Measurements from ENCODE around the gene INTS14.

INTS14 gene

DNA sequence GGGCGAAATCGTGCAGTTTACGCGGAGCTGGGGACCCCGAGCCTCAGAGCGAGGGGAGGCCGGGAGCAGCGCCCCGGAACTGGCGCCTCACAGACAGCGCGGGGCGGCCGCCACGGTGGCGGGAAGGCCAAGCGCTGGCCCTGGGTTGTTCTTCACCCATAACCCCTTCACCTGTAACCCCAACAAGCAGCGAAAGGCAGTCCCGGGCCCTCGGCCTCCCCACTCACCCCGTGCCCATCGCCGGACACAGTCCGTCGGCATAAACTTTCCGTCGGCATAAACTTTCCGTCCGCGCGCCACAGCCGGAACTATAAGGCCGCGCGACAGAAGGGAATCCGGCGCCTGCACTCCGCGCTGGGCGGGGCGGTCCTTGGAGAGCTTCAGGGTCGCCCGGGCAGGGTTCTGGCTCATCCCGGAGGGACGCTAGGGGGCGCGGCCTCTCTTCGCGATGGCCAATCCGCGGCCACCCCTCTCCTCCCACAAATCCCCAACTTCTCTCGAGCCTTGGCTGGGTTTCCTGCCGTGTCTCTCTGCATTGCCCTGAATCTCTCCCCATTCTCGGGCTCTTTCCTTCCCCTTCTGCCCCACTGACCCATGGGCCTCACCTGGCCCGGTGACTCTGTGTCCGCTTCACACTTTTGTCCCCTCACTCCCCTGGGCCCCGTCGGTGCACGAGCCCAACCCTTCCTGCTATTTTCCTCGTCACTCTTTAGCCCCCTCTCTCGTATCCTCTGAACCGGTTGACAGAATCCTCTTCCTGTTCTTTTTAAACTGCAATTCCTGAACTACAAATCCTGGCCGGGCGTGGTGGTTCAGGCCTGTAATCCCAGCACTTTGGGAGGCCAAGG, at the start of gene INTS14:
INTS14 (minus strand) TSS at position 261 of the 848 bp plus-strand sequence. CDS start 3,751 bp downstream, outside the sequence.
- peak; percentile 94 for DNase-seq (ENCODE audit: low read depth)

DNA sequence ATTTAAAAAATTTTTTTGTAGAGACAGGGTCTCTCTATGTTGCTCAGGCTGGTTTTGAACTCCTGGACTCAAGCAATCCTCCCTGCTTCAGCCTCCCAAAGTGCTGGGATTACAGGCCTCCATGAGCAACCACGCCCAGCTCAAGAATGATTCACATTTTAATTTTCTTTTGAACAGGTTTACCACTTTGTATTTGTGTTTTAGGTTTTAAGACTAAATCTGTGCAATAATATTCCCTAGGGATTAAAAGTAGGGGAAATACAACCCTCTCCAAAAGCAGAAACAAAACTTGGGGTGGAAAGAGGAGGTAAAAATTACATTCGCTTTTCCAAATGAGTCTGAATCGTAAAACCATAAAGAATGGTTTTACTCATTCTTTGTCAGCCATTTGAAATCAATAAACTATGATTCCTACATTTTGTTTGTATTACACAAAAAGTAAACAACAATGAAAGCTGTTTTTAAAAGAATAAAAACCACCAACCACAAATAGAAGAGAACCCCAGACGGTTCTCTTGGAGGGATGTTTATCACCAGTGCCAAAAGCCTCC, 48.6 kb upstream of the INTS14 start:
- DNase-seq (ENCODE audit: low read depth): no peak

DNA sequence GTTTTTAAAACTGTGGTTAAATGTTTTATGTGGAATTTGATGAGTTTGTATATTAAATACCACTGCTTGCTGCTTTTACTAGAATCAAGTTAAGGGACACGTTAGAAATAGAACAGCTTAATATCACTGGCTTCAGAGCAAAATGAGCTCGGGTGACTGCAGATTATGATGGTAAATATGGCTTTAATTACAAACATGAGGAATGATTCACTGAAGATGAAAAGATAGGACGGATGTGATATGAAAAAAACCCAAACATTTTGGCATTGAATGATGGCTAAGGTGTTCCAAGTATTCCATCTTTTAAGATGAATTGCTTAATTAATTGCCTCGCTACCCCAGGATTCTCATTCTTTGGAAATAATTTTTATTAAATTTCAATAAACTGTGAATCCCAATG, 44.5 kb upstream of the INTS14 start:
- no peak for DNase-seq (ENCODE audit: low read depth)

DNA sequence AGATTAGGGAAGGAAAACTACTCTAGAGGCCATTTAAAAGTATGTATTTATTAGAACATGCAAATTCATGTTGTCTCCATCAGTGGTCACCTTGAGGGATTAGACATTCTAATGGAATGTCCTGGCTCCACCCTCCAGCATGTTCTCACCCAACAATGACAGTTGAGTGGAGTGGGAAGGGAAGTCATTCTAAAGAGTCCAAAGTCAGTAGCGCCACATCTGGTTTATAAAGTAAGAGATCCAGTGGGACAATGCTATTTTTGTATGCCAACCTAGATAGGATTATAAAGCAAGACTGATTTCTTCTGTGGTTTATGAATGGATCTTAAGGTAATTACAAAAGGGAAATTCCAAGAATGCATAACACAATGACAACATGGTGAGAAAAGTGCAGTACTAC, 44.1 kb upstream of the INTS14 start:
- no peak for DNase-seq (ENCODE audit: low read depth)

DNA sequence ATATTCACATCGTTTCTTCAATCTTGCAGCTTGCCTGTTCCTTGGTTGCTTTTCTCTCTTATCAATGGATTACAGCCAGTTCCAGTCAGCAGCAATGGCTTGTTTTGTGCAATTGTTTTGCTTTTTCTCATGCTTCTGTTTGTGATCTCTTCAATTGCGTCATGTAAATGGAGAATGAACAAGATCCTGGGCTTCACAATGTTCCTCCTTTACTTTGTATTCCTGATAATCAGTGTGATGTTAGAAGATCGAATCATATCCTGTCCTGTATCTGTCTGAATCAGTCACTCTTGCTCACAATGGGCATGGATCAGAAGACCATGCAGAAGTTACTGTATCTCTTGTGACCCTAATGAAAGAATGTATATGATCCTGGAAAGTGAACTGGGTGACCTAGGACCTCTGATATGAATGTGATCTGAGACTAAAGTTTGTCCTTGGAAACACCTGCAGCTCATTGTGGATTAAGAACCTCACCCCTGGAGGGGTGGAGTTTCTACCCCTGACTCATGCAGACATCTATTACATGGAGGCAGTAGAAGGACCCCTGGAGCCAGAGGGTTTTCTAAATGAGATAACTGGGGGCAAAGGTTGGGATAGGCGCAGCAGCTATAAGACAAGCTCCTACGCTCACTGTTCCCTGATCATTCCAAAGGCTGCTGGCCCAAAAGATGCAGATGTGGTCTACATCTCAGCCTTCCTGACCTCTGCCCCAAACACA, 43.0 kb upstream of the INTS14 start:
- DNase-seq (ENCODE audit: low read depth): no peak

DNA sequence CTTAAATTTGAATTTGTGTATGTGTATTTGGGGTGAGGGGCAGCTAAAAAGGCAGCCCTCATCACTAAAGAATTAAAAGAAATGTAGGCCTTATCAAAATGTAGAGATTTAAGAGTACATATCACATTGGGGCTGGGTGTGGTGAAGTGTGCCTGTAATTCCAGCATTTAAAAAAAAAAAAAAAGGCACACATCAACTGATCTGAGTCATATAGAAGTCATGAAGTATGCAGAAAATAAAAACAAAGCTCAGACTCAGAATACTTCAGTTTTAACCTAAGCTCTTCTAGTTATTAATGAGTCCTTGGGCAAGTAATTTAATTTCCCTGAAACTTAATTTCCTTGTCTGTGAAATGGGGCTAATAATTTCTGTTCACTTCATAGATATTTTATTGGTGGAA, 42.4 kb upstream of the INTS14 start:
- DNase-seq (ENCODE audit: low read depth): no peak

DNA sequence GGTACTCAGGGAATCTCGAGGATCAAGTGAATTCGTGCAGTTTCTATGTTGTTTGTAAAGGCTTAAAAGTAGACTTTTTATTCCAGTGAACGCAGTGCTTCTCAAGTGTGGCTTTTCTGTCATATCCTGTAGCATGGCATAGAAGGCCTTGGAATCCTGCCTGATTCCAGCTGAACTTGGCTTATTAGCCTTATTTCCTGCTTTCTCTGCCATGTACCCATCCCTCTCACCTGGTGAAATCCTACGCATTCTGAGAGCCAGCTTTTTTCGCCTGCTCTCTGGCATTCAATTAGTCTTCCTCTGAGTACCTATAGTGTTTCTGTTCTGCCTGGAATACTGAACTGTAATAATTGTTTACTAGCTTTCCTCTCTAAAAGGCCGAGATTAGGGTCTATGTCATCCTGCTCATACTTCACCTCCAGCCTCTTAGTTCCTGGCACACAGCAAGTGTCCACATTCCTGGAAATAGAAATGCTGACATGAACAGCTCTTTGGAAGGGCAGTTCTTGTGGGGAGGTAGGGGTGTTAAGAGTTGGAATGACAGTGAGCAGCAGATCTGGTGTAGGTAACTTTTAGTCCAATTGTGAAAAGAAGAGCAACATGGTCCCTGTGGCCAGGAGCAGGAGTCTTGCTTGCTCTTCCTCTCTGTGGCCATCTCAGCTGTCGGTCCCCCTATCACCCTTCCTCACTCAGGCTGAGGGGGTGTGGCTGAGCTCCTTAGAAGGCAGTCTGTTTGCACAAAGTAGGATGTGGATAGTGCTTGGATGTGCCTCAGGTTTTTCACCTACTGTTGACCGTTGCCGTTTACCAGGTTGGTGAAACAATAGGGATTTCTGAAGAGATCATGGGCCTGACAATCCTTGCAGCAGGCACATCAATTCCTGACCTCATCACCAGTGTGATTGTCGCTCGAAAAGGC, 41.2 kb upstream of the INTS14 start:
- no peak for DNase-seq (ENCODE audit: low read depth)

DNA sequence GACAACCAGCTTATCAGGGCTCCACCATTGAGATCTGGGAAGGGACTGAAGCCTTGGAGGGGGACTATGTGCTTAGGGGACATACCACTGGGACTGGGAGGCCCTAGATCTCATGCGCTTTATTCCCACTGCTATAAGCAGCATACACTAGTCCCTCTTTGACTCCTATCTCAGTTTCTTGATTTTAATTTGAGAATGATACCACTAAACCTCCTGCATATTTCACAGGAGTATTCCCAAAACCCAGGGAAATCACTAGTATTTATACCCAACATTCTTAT, 40.1 kb upstream of the INTS14 start:
- DNase-seq (ENCODE audit: low read depth): no peak

DNA sequence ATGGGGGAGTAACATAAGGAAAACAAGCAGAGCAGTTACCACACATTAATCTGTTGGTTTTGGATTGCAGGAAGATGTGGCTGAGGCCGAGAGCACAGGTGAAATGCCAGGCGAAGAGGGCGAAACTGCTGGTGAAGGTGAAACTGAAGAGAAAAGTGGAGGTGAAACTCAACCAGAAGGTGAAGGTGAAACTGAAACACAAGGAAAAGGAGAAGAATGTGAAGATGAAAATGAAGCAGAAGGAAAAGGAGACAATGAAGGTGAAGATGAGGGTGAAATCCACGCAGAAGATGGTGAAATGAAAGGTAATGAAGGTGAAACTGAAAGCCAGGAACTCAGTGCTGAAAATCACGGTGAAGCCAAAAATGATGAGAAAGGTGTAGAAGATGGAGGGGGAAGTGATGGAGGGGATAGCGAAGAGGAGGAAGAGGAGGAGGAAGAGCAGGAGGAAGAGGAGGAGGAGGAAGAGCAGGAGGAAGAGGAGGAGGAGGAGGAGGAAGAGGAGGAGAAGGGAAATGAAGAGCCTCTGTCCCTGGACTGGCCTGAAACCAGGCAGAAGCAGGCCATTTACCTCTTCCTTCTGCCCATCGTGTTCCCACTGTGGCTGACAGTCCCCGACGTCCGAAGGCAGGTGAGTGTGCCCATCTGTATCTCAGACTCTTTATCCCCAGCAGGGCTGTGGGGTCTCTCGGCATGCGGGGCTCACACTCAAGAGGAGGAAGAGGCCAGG, 39.5 kb upstream of the INTS14 start:
- DNase-seq (ENCODE audit: low read depth): no peak

DNA sequence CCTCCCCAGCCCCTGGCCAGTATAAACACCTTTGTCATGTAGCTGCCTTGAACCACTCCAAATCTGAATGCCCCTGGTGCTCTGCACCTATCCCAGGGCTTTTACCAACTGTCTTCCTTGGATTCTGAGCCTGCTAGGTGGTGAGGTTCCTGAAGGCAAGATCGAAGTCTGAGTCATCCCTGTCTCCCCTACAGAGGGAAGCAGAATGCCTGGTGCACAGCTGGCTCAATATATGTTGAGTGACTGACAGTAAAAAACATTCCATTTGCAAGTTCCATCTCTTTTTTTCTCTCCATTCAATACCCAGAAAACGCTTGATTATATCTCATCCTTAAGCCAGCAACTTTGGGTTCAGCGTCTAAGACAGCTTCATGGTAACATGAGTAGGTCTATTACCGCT, 35.6 kb upstream of the INTS14 start:
- no peak for DNase-seq (ENCODE audit: low read depth)

DNA sequence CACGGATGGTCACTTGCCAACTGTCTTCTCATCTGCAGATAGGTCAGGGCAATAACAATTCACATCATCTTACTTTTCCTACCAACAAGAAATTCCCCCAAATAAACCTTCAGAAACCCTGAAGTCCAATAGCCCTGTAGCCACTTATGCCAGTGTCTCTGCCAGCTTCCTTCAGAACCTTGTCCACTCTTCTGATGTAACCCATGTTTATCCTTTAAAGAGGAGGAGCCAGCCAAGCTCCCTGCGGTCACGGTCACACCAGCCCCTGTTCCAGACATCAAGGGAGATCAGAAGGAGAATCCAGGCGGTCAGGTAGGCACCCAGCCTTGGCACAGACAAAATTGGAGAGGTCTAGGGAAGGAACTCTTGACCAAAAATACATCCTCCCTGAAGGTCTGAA, 34.5 kb upstream of the INTS14 start:
- DNase-seq (ENCODE audit: low read depth): no peak

DNA sequence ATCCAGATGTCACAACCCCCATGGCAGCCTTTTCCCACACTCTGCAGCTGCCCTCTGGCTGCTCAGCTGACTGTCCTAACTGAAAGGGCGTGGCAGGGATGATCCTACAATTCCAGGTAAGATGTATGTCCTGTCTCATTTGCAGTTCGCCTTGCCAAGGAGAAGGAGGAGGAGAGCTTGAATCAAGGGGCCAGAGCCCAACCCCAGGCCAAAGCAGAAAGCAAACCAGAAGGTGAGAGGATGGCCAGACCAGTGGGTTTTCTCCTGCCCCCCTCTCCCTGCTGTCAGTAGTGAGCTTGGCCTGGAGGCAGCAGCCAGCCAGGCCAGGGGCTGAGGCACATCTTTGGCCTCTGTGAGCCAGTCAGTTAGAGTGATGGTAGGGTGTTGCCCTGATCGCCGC, 33.4 kb upstream of the INTS14 start:
- no peak for DNase-seq (ENCODE audit: low read depth)

DNA sequence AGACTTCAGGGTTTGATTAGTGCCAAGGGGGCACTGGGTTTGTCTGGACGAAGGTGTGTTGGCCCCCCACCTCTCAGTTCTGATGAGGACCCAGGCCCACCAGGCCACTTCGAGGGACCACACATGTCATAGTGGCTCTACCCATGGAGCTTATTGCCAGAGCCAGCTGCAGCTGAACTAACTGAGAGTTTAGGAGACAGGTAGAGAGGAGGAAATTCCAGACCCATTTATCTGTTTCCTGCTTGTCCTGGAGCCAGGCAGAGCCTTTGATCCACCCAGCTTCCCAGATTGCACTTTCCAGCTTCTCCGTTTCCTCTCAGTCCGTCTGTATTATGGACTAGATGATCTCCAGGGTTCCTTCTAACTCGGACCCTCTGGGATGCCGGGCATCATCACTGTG, 31.7 kb upstream of the INTS14 start:
- no peak for DNase-seq (ENCODE audit: low read depth)

DNA sequence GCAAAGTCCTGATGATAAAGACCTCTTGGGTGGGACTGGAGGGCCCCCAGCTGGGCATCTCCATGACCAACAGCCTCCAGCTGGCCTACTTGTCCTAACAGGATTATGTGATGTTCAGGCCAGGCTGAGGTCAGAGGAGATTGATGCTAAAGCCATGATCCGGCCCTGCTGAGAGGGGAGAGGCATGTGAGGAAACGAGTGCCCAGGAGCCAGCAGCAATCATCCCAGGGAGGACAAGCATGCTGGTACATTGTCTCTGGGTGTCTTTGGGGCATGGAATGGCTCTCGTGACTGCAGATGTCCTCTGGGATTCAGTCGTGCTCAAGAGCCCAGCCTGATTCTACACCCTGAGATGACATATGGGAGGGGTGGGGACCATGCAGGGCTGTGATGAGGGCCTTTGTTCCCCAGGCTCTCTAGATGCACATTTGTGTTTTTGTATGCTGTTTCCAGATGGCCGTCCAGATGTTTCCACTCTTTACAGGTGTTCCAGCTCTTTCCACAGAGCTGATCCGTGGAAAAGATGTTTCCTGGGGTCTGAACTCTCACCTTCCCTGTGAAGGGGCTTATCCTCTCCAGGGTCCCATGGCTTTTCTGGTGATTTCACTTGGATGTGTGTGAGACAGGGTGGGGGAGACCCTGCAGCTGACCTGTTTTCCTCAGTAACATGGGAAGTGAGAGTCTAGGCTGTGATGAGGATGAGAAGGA, 31.0 kb upstream of the INTS14 start:
- no peak for DNase-seq (ENCODE audit: low read depth)

DNA sequence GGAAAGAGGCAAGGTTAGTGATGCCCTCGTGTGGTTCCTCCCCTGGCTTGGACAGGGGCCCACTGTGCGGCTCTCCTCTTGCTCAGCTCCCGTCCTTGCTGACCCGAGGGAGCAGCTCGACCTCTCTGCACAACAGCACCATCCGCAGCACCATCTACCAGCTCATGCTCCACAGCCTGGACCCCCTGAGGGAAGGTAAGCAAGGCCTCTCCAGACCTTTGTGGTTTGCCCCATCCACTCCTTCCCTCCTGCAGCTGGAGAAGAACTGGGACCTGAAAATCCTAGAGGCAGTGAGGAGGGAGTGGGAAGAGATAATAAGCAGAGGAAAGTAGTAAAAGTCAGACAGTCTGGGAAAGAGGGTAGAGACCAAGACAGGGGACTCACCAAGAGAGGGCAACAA, 28.6 kb upstream of the INTS14 start:
- DNase-seq (ENCODE audit: low read depth): no peak

DNA sequence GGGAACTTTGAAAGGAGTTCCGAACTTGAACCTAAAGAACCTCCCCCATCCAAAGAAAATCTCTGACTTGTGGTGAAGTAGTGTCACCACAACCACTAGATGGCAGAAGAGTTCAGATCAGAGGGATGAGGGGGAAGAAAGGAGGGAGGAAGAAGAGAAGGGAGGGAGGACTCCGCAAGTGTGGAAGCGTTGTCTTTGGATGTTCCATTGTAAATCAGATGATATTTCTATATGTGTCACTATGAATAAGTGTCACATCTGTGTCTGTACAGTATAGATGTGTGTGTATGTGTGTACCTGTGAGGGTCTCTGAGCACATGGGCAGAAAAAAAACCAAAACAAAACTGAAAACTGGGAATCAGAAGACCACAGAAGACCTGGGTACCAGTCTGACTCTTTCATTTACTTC, 27.8 kb upstream of the INTS14 start:
- peak; percentile 4 for DNase-seq (ENCODE audit: low read depth)

DNA sequence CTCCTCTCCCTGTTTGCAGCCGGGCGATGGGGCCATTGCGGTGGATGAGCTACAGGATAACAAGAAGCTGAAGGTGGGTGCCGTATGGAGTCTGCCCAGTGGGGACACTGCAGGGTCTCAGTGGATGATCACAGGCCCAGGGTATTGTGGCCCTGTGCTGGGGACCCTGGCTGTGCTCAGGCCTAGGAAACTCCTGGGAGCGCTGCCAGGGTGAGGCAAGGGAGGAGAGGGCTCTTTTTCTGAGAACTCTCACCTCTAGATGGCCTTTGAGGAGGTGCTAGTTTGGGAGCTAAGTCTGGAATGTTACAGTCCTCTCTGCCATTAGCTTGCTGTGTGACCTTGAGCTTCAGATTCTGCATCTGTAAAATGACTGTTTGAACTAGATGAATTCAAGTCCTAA, 27.2 kb upstream of the INTS14 start:
- DNase-seq (ENCODE audit: low read depth): no peak

DNA sequence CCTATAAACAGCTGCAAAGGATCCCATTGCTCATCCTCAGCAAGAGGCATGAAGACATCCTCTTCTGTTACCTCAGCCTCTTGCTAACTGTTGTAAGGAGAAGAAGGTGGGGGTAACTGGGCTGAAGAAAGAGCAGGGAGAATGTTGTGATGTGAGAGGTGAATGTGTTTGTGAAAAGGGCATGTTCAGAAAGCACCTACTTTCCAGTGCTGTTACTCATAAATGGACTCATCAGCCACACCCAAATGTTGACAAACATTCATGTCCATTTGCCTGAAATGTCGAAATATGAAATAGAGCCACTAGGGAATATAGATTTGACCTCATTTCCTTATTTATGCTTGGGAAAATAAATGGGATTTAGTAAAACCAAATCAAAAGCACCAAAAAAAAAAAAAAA, 23.4 kb upstream of the INTS14 start:
- DNase-seq (ENCODE audit: low read depth): no peak

DNA sequence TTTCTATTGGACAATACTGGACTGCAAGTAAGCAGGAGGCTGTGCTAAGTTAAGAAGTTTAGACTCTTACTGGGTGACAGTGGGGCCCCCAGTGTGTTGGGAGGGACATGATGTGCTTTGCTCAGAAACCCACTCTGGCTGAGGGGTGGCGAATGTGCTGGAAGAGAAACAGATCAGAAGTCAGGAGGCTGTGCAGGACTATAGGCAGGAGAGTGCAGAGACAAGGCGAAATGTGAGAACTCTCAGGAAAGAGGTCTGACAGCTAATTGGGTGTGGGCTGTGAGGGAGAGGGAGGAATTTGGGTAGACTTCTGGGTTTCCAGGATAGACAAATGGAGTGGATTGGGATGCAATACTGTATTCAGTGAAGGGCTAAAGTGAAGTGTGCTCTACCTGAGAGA, 22.8 kb upstream of the INTS14 start:
- DNase-seq (ENCODE audit: low read depth): no peak

DNA sequence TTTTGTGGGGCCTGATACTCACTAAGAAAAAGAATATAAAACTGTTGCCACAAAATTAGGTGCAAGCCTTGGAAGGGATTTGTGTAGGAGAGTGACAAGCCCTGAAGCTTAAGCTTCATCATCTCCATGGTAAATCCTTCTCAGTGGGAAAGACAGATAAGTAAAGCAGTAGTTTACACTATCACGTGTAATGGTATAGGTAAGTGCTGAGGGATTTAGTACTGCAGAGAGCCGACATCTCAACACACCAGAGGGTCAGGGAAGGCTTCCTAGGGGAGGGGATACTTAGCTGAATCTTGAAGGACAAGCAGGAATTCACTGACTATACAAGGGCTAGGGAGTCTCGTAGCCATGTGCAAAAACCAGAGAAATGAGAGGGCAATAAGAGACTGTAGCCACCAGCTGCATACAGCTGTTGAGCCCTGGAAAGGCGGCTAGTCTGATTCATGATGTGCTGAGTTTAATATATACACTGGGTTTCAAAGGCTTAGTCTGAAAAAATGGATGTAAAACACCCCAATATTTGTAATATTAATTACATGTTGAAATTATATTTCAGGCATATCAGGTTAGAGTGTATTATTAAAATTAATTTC, 21.9 kb upstream of the INTS14 start:
- DNase-seq (ENCODE audit: low read depth): no peak

DNA sequence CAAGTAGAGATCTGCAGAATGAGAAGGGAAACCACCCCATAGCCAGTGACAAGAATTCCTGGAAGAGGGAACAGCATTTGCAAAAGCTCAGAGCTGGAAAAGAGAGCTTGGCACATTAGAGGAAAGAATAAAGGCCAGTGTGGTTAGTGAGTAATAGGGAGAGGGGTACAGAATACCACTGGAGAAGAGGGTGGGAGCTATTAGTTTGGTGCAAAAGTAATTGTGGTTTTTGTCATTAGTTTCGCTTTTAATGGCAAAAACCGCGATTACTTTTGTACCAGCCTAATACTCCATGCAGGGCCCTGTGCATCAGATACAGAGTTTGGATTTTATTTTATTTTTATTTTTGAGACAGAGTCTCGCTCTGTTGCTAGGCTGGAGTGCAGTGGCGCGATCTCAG, 20.6 kb upstream of the INTS14 start:
- no peak for DNase-seq (ENCODE audit: low read depth)

Data from activated T-cell treated with anti-CD3 and anti-CD28 coated beads for 24 hours (primary cell).